ENCODE data around the gene CHST1.

DNA sequence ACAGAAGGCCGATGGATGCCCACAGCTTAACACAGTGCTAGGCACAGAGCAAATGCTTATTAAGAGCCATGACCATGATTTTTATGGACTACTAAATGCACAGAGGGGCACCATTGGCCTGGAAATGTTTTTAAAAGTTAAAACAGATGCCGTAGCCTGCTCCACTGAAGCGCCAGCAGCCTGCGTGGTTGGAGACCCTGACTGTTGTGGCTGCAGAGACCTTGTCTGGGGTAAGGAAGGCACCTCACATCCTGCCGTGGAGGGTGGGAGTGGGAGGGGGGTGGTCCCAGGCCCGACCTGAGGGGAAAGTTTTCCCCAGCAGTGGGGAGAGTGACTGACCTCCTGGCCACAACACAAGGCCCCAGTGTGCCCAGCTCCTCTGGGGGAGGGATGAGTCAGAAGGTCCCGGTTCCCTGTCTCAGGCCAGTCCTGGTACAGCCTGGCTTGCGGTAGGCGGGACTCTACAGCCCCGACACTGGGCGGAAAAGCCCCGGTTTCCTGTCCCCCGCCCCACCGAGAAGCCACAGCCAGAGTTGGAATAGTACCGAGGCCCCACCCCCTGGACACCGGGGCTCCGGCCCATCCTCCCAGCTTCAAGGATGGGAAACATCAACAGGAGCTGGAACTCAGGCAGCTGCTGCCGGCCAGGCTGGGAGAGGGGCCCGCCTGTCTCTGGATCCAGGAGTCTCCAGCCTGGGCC is 7.0 kb downstream of the CHST1 start:
- TF ChIP-seq GATA2 (IDR thresholded peaks at IDR 0.05; ENCODE audit: low read depth, low read length) (no peak), GATA3 (IDR thresholded peaks at IDR 0.05; ENCODE audit: low read depth, low read length) (no peak)
